SH-SY5Y (cell line): ENCODE data around the gene CRYBG1.

Experiments used
- GATA2 ChIP-seq: IDR thresholded peaks from 2 replicates; pipeline ENCODE4 v1.6.1; 2011; ENCODE audit warnings: mild to moderate bottlenecking, low read depth, low read length
- GATA3 ChIP-seq: IDR thresholded peaks from 2 replicates; pipeline ENCODE4 v1.6.1; 2011; ENCODE audit warnings: low read depth, mild to moderate bottlenecking, low read length, moderate library complexity

GRCh38 chr6:106460481-106460880 lies 100.0 kb downstream of the CRYBG1 start:
- no peak for TF ChIP-seq GATA3
- TF ChIP-seq GATA2: no peak
